Measurements from ENCODE around the gene PLCB1. TPM values are rescaled to one million over a fixed set of nuclear protein-coding genes. Genes with fewer than 3 reads are reported as not detected.

PLCB1 gene
- total and polyA plus RNA-seq, 2 donors, result 16.8 to 147 TPM

- DNase-seq (ENCODE audit: extremely low spot score), result no peak
- Histone ChIP-seq H3K4me1 (ENCODE audit: insufficient read depth) (peaks cover 4% of the 10 kb centered on the region), H3K36me3 (ENCODE audit: insufficient read depth) (peaks cover 2% of the 10 kb centered on the region), H3K4me3 (ENCODE audit: low read depth, low read length) (no peak overlapping the region), H3K27ac (ENCODE audit: low read depth) (no peak overlapping the region)
- WGBS, result 84% methylated on average over 2 of the region's 2 CpGs
These were observed 7.8 kb downstream of the PLCB1 start for GRCh38 chr20:8139899-8140298.

DNA sequence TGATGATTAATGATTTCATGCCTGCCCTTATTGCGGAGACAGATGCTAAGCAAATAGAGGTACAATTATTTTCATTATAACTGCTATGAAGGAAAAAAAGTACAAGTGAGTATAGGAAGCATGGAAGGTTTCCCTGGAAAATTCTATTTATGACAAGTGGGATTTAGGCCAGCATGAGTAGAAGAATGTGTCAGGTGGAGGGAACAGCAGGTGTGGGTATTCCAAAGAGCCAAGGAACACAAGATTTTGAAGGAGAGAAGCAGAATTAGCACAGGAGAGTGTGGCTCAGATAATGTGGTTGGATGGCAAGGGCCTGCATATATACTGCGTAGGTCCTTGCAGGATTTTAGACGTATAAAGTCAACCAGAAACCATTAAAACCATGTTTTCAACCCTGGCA lies 11.4 kb downstream of the PLCB1 start:
- no peak for DNase-seq (ENCODE audit: extremely low spot score)
- Histone ChIP-seq H3K27ac (ENCODE audit: low read depth) (no peak overlapping the region), H3K4me3 (ENCODE audit: low read depth, low read length) (no peak overlapping the region), H3K36me3 (ENCODE audit: insufficient read depth) (no peaks in the 10 kb centered on the region), H3K4me1 (ENCODE audit: insufficient read depth) (peaks cover 4% of the 10 kb centered on the region)
- 96% methylated on average over 3 of the region's 3 CpGs for WGBS

DNA sequence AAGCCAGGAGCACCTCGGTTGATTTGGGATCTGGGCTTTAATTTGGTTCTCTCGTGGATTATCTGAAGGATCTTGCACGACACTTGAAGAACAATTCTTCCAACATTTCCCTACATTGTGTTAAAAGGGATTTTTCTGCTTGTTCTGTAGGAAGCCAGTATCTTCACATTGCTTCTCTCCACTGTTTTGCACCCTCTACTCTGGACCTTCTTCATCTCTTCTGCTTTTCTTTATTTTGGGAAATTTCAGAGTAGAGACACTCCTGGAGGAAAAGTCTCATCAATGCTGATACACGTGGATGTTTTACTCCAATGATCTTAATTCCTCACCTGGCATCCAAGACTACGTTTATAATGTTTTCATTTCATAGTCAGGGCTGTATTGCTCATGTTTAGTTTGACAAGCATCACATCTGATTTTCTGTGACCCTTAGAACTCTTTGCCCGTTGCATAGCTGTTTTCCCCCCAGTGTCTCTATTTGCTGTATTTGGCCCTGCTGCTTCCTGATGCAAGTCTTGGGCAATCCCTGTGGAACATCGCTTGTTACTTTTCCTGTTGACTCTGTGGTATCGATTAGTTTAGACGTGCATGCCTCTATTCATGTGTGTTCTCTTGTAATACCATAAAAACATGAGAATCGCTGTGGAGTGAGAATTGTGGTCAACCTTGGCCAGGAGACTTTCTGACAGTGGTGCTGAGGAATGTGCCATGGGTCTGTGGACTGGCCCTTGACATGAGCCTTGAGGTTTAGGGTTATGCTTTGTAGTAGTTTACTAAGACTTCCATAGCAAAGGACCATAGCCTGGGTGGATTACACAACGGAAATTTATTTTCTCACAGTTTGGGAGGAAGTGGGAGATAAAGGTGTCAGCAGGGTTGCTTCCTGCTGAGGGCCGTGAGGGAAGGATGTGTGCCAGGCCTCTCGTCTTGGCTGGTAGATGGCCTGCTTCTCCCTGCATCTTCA lies 12.5 kb downstream of the PLCB1 start:
- peaks cover 4% of the 10 kb centered on the region for H3K4me1 ChIP-seq (ENCODE audit: insufficient read depth)
- DNase-seq (ENCODE audit: extremely low spot score), result no peak
- H3K36me3 ChIP-seq (ENCODE audit: insufficient read depth), result no peaks in the 10 kb centered on the region
- H3K27ac ChIP-seq (ENCODE audit: low read depth), result no peak overlapping the region
- H3K4me3 ChIP-seq (ENCODE audit: low read depth, low read length), result no peak overlapping the region
- WGBS, result 83% methylated on average over 13 of the region's 13 CpGs

- H3K4me1 ChIP-seq (ENCODE audit: insufficient read depth), result peaks cover 4% of the 10 kb centered on the region
- H3K36me3 ChIP-seq (ENCODE audit: insufficient read depth), result no peaks in the 10 kb centered on the region
- H3K27ac ChIP-seq (ENCODE audit: low read depth), result no peak overlapping the region
- DNase-seq (ENCODE audit: extremely low spot score), result no peak
- WGBS, result 94% methylated on average over 8 of the region's 8 CpGs
- no peak overlapping the region for H3K4me3 ChIP-seq (ENCODE audit: low read depth, low read length)
These were observed 13.4 kb downstream of the PLCB1 start for GRCh38 chr20:8145246-8146168.

GRCh38 chr20:8147476-8147875 lies 15.4 kb downstream of the PLCB1 start:
- WGBS, result 91% methylated on average over 3 of the region's 3 CpGs
- Histone ChIP-seq H3K4me1 (ENCODE audit: insufficient read depth) (peaks cover 4% of the 10 kb centered on the region), H3K4me3 (ENCODE audit: low read depth, low read length) (no peak overlapping the region), H3K27ac (ENCODE audit: low read depth) (no peak overlapping the region), H3K36me3 (ENCODE audit: insufficient read depth) (no peaks in the 10 kb centered on the region)
- no peak for DNase-seq (ENCODE audit: extremely low spot score)

DNA sequence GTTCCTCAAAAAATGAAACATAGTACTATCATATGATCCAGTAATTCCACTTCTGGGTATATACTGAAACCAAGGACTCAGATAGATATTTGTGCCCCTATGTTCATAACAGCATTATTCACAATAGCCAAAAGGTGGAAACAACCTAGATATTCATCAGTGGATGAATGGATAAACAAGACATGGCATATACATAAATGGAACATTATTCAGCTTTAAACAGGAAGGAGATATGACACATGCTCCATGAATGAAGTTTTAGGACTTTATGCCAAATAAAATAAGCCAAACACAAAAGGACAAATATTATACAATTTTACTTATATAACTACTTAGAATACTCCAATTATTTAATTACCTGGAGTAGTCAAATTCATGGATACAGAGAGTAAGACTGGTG lies 16.4 kb downstream of the PLCB1 start:
- no peaks in the 10 kb centered on the region for H3K36me3 ChIP-seq (ENCODE audit: insufficient read depth)
- no peak overlapping the region for H3K27ac ChIP-seq (ENCODE audit: low read depth)
- peaks cover 4% of the 10 kb centered on the region for H3K4me1 ChIP-seq (ENCODE audit: insufficient read depth)
- DNase-seq (ENCODE audit: extremely low spot score), result no peak
- no peak overlapping the region for H3K4me3 ChIP-seq (ENCODE audit: low read depth, low read length)

DNA sequence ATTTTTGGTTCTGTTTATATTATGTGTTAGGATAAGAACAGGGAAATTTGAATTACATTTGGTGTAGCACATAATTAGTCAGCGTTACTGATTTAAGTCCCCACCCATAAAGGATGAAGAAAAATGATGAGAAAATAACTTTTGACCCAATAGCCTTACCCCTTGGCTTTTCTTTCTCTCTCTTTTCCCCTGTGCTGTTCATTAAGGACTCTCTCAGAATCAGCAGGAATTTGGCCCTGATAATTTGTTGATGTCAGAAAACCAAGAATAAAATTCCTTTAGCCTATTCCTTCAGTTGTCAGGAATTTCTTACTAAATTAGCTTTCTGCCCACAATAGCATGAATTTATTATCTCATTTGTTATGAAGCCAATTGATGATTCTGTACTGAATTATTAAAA lies 18.5 kb downstream of the PLCB1 start:
- no peak for DNase-seq (ENCODE audit: extremely low spot score)
- H3K36me3 ChIP-seq (ENCODE audit: insufficient read depth), result no peaks in the 10 kb centered on the region
- H3K4me3 ChIP-seq (ENCODE audit: low read depth, low read length), result no peak overlapping the region
- 32% methylated on average over 1 of the region's 1 CpG for WGBS
- no peaks in the 10 kb centered on the region for H3K4me1 ChIP-seq (ENCODE audit: insufficient read depth)
- no peak overlapping the region for H3K27ac ChIP-seq (ENCODE audit: low read depth)

DNA sequence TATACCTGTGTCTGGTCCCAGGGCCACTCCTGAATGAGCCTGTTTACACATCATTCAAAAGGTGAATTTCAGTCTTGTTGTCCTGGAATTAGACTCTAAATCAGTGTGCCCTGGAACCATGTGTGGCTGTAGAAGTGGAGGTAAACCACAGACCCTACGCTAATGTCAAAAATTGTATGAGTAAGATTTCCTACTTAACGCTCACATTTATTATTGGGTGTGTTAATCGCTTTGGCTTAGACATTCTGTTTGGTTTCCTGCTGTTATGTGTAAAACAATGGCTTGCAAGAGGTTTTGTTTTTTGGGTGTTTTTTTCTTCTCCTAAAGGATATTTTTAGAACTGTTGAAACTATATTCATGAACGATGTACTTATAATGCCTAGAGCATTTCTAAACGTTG lies 19.3 kb downstream of the PLCB1 start:
- Histone ChIP-seq H3K4me1 (ENCODE audit: insufficient read depth) (peaks cover 2% of the 10 kb centered on the region), H3K27ac (ENCODE audit: low read depth) (no peak overlapping the region)

GRCh38 chr20:8152183-8152582 lies 20.1 kb downstream of the PLCB1 start:
- no peak overlapping the region for H3K4me3 ChIP-seq (ENCODE audit: low read depth, low read length)
- no peak for DNase-seq (ENCODE audit: extremely low spot score)
- no peak overlapping the region for H3K27ac ChIP-seq (ENCODE audit: low read depth)
- WGBS, result 2% methylated on average over 1 of the region's 1 CpG
- H3K4me1 ChIP-seq (ENCODE audit: insufficient read depth), result peaks cover 2% of the 10 kb centered on the region
- no peaks in the 10 kb centered on the region for H3K36me3 ChIP-seq (ENCODE audit: insufficient read depth)

More for the DNA sequence above, 19.3 kb downstream of the PLCB1 start:
- Histone ChIP-seq H3K36me3 (ENCODE audit: insufficient read depth) (no peaks in the 10 kb centered on the region), H3K4me3 (ENCODE audit: low read depth, low read length) (no peak overlapping the region)
- WGBS, result 54% methylated on average over 5 of the region's 5 CpGs
- no peak for DNase-seq (ENCODE audit: extremely low spot score)

DNA sequence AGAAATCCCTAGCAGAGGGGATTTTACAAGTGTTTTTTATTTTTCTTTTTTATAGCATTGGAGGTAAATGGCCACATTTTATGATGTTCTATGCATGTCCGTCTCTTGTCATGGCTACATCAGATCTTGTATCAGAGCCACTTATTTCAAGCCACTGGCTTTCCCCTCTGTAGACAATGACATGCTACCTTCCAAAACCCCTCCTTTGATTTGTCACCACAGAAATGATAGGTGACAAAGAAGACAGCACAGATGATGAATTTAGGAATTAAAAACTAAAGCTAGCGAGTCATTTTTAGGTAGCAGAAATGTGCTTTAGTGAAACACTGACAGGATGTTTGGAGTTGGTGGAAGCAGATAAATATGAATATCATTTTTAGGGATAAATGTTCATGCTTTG lies 20.8 kb downstream of the PLCB1 start:
- H3K4me3 ChIP-seq (ENCODE audit: low read depth, low read length), result no peak overlapping the region
- H3K36me3 ChIP-seq (ENCODE audit: insufficient read depth), result no peaks in the 10 kb centered on the region
- DNase-seq (ENCODE audit: extremely low spot score), result no peak
- H3K27ac ChIP-seq (ENCODE audit: low read depth), result no peak overlapping the region
- H3K4me1 ChIP-seq (ENCODE audit: insufficient read depth), result peaks cover 2% of the 10 kb centered on the region
- 96% methylated on average over 2 of the region's 2 CpGs for WGBS

DNA sequence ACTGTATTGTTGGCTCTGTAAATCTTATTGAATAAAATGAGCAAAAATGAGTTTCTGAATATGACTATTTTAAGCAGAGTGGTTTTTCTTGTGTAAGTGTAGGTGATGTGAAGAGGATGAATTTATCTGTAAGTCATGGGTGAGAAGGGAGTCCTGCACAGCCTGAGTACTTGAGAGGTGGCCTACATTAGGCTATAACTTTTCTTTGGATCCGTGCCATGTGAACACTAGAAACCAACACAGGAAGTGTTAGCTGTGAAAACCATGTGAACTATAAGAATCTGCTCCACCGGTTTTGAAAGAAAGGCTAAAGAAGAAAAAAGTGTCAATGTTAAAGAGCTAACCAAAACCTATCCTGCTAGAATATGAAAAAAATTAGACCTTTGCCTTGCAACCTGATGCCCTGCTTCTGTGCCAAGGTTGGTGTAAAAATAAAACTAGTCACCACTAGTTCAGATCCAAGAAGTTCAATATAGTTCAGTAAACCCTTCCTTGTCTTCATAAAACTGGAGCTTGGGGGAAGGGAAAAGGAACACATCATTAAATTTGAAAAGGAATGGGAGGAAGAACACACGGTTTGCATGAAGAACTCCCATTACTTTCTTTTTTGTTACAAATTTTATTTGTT lies 21.3 kb downstream of the PLCB1 start:
- DNase-seq (ENCODE audit: extremely low spot score), result no peak
- 44% methylated on average over 3 of the region's 3 CpGs for WGBS
- Histone ChIP-seq H3K27ac (ENCODE audit: low read depth) (no peak overlapping the region), H3K36me3 (ENCODE audit: insufficient read depth) (no peaks in the 10 kb centered on the region), H3K4me1 (ENCODE audit: insufficient read depth) (peaks cover 2% of the 10 kb centered on the region), H3K4me3 (ENCODE audit: low read depth, low read length) (no peak overlapping the region)

GRCh38 chr20:8154638-8155037 lies 22.6 kb downstream of the PLCB1 start:
- DNase-seq (ENCODE audit: extremely low spot score), result no peak
- Histone ChIP-seq H3K4me3 (ENCODE audit: low read depth, low read length) (no peak overlapping the region), H3K4me1 (ENCODE audit: insufficient read depth) (peaks cover 2% of the 10 kb centered on the region), H3K27ac (ENCODE audit: low read depth) (no peak overlapping the region), H3K36me3 (ENCODE audit: insufficient read depth) (no peaks in the 10 kb centered on the region)
- WGBS, result 89% methylated on average over 2 of the region's 2 CpGs

- H3K4me1 ChIP-seq (ENCODE audit: insufficient read depth), result peaks cover 2% of the 10 kb centered on the region
- H3K27ac ChIP-seq (ENCODE audit: low read depth), result no peak overlapping the region
- no peak overlapping the region for H3K4me3 ChIP-seq (ENCODE audit: low read depth, low read length)
- no peaks in the 10 kb centered on the region for H3K36me3 ChIP-seq (ENCODE audit: insufficient read depth)
- no peak for DNase-seq (ENCODE audit: extremely low spot score)
- 94% methylated on average over 1 of the region's 1 CpG for WGBS
These were observed 23.2 kb downstream of the PLCB1 start for GRCh38 chr20:8155229-8155628.
